K562 (cell line): ENCODE measurements around the gene VWA8.

Source experiments
- BRF1 ChIP-seq: IDR thresholded peaks from 3 replicates; pipeline ENCODE4 v1.6.1; 2011; ENCODE audit warnings: borderline replicate concordance, mild to moderate bottlenecking; ENCODE audit not compliant: insufficient read length; ENCODE audit errors: extremely low read depth
- CBX1 ChIP-seq: sonication (generic); IDR thresholded peaks from 2 replicates; pipeline ENCODE4 v1.6.1; 2016; ENCODE audit warnings: antibody characterized with exemption, low read depth, mild to moderate bottlenecking
- CEBPB ChIP-seq: fragments of 450-650 bp; IDR thresholded peaks from 2 replicates; pipeline ENCODE4 v1.6.1; 2016; ENCODE audit warnings: missing genetic modification characterization, missing compliant biosample characterization
- CHD4 ChIP-seq: fragments of 200-600 bp; sonication (generic); IDR thresholded peaks from 3 replicates; pipeline ENCODE4 v1.6.1; 2012; ENCODE audit warnings: low read depth, mild to moderate bottlenecking, mixed read lengths, low read length, inconsistent platforms; ENCODE audit not compliant: insufficient read depth, insufficient replicate concordance, poor library complexity, severe bottlenecking
- DIDO1 ChIP-seq: fragments of 450-650 bp; IDR thresholded peaks from 2 replicates; pipeline ENCODE4 v1.6.1; 2016; ENCODE audit warnings: low read depth, missing biosample characterization, missing genetic modification characterization
- HMGXB4 ChIP-seq: sonication (generic); formaldehyde crosslinking; IDR thresholded peaks from 2 replicates; pipeline ENCODE4 v1.8.1; 2023; ENCODE audit warnings: mild to moderate bottlenecking, missing genetic modification reagents
- MYC ChIP-seq, 2 experiments: fragments of 250-450 bp in 1 of 2; sonication (Bioruptor Pico) in 1 of 2; IDR thresholded peaks; 2 replicates each; pipeline versions ENCODE4 v1.5.1 to v1.6.1; 2012 to 2021; ENCODE audit warnings: low read depth in 2 of 2, borderline replicate concordance in 1 of 2, improper control_type of control experiment in 1 of 2, low read length in 1 of 2, mild to moderate bottlenecking in 1 of 2, moderate library complexity in 1 of 2
- SMAD3 ChIP-seq: fragments of 450-650 bp; formaldehyde crosslinking; conservative IDR thresholded peaks from 2 replicates; pipeline ENCODE4 v1.4.0; 2020; ENCODE audit warnings: mild to moderate bottlenecking
- TEAD4 ChIP-seq, 2 experiments: sonication (generic) in 1 of 2; formaldehyde crosslinking in 1 of 2; IDR thresholded peaks; 2 replicates each; pipeline versions ENCODE4 v1.6.1 to v1.8.0; 2012 to 2022; ENCODE audit warnings: borderline replicate concordance in 1 of 2, inconsistent platforms in 1 of 2, low read length in 1 of 2, mild to moderate bottlenecking in 1 of 2, missing genetic modification reagents in 1 of 2
- ZBTB7A ChIP-seq: IDR thresholded peaks from 2 replicates; pipeline ENCODE4 v1.6.1; 2011; ENCODE audit warnings: low read depth, mild to moderate bottlenecking, low read length, moderate library complexity, borderline replicate concordance; ENCODE audit not compliant: control insufficient read depth
- ZNF143 ChIP-seq: sonication (generic); formaldehyde crosslinking; IDR thresholded peaks from 2 replicates; pipeline ENCODE4 v1.9.0; 2022; ENCODE audit warnings: mild to moderate bottlenecking, missing genetic modification reagents
- ZNF263 ChIP-seq: sonication (generic); formaldehyde crosslinking; IDR thresholded peaks from 2 replicates; pipeline ENCODE4 v1.8.0; 2022; ENCODE audit warnings: mild to moderate bottlenecking, missing genetic modification reagents, borderline replicate concordance

GRCh38 chr13:41670873-41671443 is 290.0 kb downstream of the VWA8 start:
- TF ChIP-seq CEBPB (tag) (no peak), HMGXB4 (CRISPR knock-in tag) (no peak), ZBTB7A (no peak), SMAD3 (CRISPR knock-in tag) (no peak), MYC (IDR thresholded peaks at IDR 0.05; ENCODE audit: low read depth, low read length) (no peak), MYC (CRISPR knock-in tag; IDR thresholded peaks at IDR 0.05; ENCODE audit: borderline replicate concordance, low read depth) (no peak), ZNF263 (no peak), ZNF143 (CRISPR knock-in tag) (no peak), DIDO1 (no peak), CBX1 (no peak), TEAD4 (IDR thresholded peaks at IDR 0.05; ENCODE audit: low read length) (no peak), TEAD4 (CRISPR knock-in tag; IDR thresholded peaks at IDR 0.05; ENCODE audit: borderline replicate concordance) (no peak), CHD4 (no peak), BRF1 (no peak)
